ENCODE results near the gene TP53I3. TPM values are rescaled to one million over a fixed set of nuclear protein-coding genes. Genes with fewer than 3 reads are reported as not detected.

The TP53I3 gene
- total RNA-seq, 1 experiment from 2014 or later, result 20.1 TPM

DNA sequence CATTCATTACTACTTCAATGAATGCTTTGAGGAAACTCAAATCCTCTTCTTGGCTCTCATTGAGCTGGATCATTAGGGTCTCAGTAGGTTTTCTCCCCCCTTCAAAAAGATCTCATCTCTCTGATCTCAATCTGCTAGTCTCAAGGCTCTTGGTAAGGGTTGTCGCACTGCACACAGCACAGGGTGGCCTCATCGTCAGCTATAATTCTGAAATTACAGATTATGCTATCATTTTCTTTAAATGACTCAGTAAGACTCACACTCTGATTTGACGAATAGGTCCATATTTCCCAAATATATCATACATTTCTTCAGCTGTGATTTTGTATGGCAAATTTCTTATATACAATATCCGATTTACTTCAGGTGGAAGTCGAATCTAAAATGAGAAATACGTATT is 10.8 kb downstream of the TP53I3 start:
- CTCF ChIA-PET, result interaction anchor here (0.8 kb wide), 1 partner anchor 147 kb away, joined by 3 read pairs; the partner anchor contains the start of gene ATAD2B
- Histone ChIP-seq H3K9ac (ENCODE audit: low read length) (no peak overlapping the region), H3K36me3 (ENCODE audit: control insufficient read depth in 1 of 2, insufficient read depth in 2 of 2, low read length in 2 of 2) (peaks cover 24 to 25% of the 10 kb centered on the region in 2 experiments; a peak in 3 of 4 replicates), H3K4me1 (ENCODE audit: control insufficient read depth in 1 of 2, insufficient read depth in 2 of 2, low read length in 2 of 2) (peaks cover 4 to 15% of the 10 kb centered on the region in 2 experiments; a peak in 3 of 4 replicates), H3K4me3 (replicated peaks in 1 of 2; ENCODE audit: low read depth in 1 of 2, low read length in 2 of 2) (no peak overlapping the region), H3K9me2 (ENCODE audit: insufficient read depth) (no peaks in the 10 kb centered on the region), H3K9me3 (ENCODE audit: control insufficient read depth in 1 of 2, insufficient read depth in 1 of 2, low read depth in 1 of 2, low read length in 2 of 2) (no peaks in the 10 kb centered on the region), H2AFZ (ENCODE audit: low read depth, low read length, poor library complexity, severe bottlenecking) (no peak overlapping the region), H3K27ac (ENCODE audit: low read depth, low read length) (no peak overlapping the region), H3K27me3 (ENCODE audit: insufficient read depth, low read length) (no peaks in the 10 kb centered on the region), H4K20me1 (ENCODE audit: insufficient read depth) (no peaks in the 10 kb centered on the region), H3K4me2 (ENCODE audit: low read length) (no peak overlapping the region), H3K79me2 (ENCODE audit: insufficient read depth, low read length) (peaks cover 71% of the 10 kb centered on the region)
- RAD21 ChIA-PET (ENCODE audit: low non-redundant PET in 1 of 2, low total read pairs in 2 of 2, uncharacterized antibody in 2 of 2, unreplicated experiment in 2 of 2), result no interaction called here
- BruUV-seq (replicated peaks), result no TSS peak
- DNase-seq (ENCODE audit: low read depth, low spot score) (no peak), ATAC-seq (no peak)
- TF ChIP-seq SIN3A (IDR thresholded peaks at IDR 0.05; ENCODE audit: low read depth) (no peak), EZH2 (IDR thresholded peaks at IDR 0.05) (no peak), ELF1 (IDR thresholded peaks at IDR 0.05; ENCODE audit: borderline replicate concordance, low read depth) (no peak), TCF7L2 (IDR thresholded peaks at IDR 0.05; ENCODE audit: borderline replicate concordance, extremely low read depth, insufficient read depth, insufficient read length) (no peak), ZNF274 (IDR thresholded peaks at IDR 0.05; ENCODE audit: low read depth, low read length) (no peak), ZBTB33 (IDR thresholded peaks at IDR 0.05; ENCODE audit: extremely low read depth, insufficient replicate concordance, low read length) (no peak), POLR2A (IDR thresholded peaks at IDR 0.05; ENCODE audit: borderline replicate concordance, extremely low read depth, insufficient read depth, insufficient read length) (no peak), REST (IDR thresholded peaks at IDR 0.05; ENCODE audit: low read depth) (no peak), CEBPB (IDR thresholded peaks at IDR 0.05; ENCODE audit: low read depth) (no peak), YY1 (IDR thresholded peaks at IDR 0.05; ENCODE audit: extremely low read depth, insufficient replicate concordance, low read depth, low read length) (no peak), FOSL1 (IDR thresholded peaks at IDR 0.05; ENCODE audit: low read depth) (no peak), EZH2phosphoT487 (IDR thresholded peaks at IDR 0.05; ENCODE audit: borderline replicate concordance) (no peak), CTCF (IDR thresholded peaks at IDR 0.05 in 2 of 3, conservative IDR thresholded peaks at IDR 0.05 in 1 of 3; ENCODE audit: borderline replicate concordance in 1 of 3, insufficient read depth in 1 of 3, low read depth in 2 of 3, low read length in 2 of 3) (no peak), ZFX (IDR thresholded peaks at IDR 0.05) (no peak), SP1 (IDR thresholded peaks at IDR 0.05; ENCODE audit: low read depth) (no peak), CBX3 (IDR thresholded peaks at IDR 0.05; ENCODE audit: low read depth) (no peak)
- intact Hi-C loops (cut with micrococcal nuclease), result no loop called here
- POLR2A ChIA-PET, result interaction anchor here (0.7 kb wide), 1 partner anchor 10 kb away, joined by 3 read pairs; the partner anchor contains the start of gene TP53I3
